K562 (cell line): ENCODE measurements around the gene SLC25A33. TPM values are rescaled to one million over a fixed set of nuclear protein-coding genes. Genes with fewer than 3 reads are reported as not detected.

Experiments
- CBX1 ChIP-seq: sonication (generic); IDR thresholded peaks from 2 replicates; pipeline ENCODE4 v1.6.1; 2016; ENCODE audit warnings: antibody characterized with exemption, low read depth, mild to moderate bottlenecking
- CHD2 ChIP-seq: IDR thresholded peaks from 2 replicates; pipeline ENCODE4 v1.6.1; 2011; ENCODE audit warnings: low read depth, low read length
- DMBX1 ChIP-seq: fragments of 250-450 bp; sonication (Bioruptor Pico); IDR thresholded peaks from 2 replicates; pipeline ENCODE4 v1.8.0; 2022; ENCODE audit warnings: inconsistent platforms, mild to moderate bottlenecking, moderate library complexity, borderline replicate concordance
- HMGN3 ChIP-seq: IDR thresholded peaks from 2 replicates; pipeline ENCODE4 v1.6.1; 2011; ENCODE audit warnings: borderline replicate concordance, low read depth, mild to moderate bottlenecking, mixed read lengths, low read length; ENCODE audit not compliant: insufficient read length; ENCODE audit errors: extremely low read depth
- ILF3 ChIP-seq: fragments of 450-650 bp; IDR thresholded peaks from 2 replicates; pipeline ENCODE4 v1.6.1; 2018; ENCODE audit warnings: antibody characterized with exemption, mild to moderate bottlenecking, moderate library complexity, borderline replicate concordance
- MCM7 ChIP-seq, 2 experiments: fragments of 450-650 bp; IDR thresholded peaks; 2 replicates each; pipeline ENCODE4 v1.6.1; 2016 to 2018
- POLR2H ChIP-seq: IDR thresholded peaks from 2 replicates; pipeline ENCODE4 v1.6.1; 2016; ENCODE audit warnings: missing genetic modification characterization, low read depth, mild to moderate bottlenecking, control low read depth, missing compliant biosample characterization, moderate library complexity
- RFX1 ChIP-seq: fragments of 450-650 bp; IDR thresholded peaks from 2 replicates; pipeline ENCODE4 v1.6.1; 2016; ENCODE audit warnings: mild to moderate bottlenecking, moderate library complexity
- SREBF1 ChIP-seq: fragments of 150-350 bp; IDR thresholded peaks from 2 replicates; pipeline ENCODE4 v1.6.1; 2014; ENCODE audit warnings: antibody characterized with exemption, low read depth, low read length, borderline replicate concordance
- ZBTB1 ChIP-seq: sonication (generic); formaldehyde crosslinking; IDR thresholded peaks from 2 replicates; pipeline ENCODE4 v1.8.1; 2023; ENCODE audit warnings: missing genetic modification reagents, low read depth, mild to moderate bottlenecking, borderline replicate concordance
- ZNF76 ChIP-seq: fragments of 250-450 bp; sonication (Bioruptor Pico); IDR thresholded peaks from 2 replicates; pipeline ENCODE4 v1.4.0; 2020; ENCODE audit warnings: mild to moderate bottlenecking, moderate library complexity, borderline replicate concordance
- polyA plus RNA-seq, 8 experiments: library from polyadenylated mRNA; depleted of rRNA in 4 of 8; stranded (reverse) in 5 of 8; unstranded in 3 of 8; fragments of >200 nt; fragmentation: Nextera tagmentation in 2 of 8; fragmentation: Illumina TruSeq in 1 of 8; extraction: Ambion mirVana in 2 of 8; extraction: Trizol in 1 of 8; gene quantifications; 2 replicates each; pipeline versions ENCODE4 v1.2.1 to v1.2.3, GENCODE V29; 2011 to 2014; ENCODE audit warnings: inconsistent platforms in 1 of 8, missing spikeins in 1 of 8
- total RNA-seq, 7 experiments: library from RNA; depleted of rRNA in 6 of 7; stranded (reverse); fragments of >200 nt in 6 of 7; fragmentation: Illumina TruSeq in 2 of 7; extraction: Trizol in 2 of 7; gene quantifications; 2 replicates each; pipeline versions ENCODE4 v1.2.1 to v1.2.3, GENCODE V29; 2011 to 2021; ENCODE audit warnings: low replicate concordance in 1 of 7
- TF ChIP-seq, protein P1 (sequence below): fragments of 250-450 bp; sonication (Bioruptor Pico); IDR thresholded peaks from 2 replicates; pipeline ENCODE4 v1.8.0; 2021; ENCODE audit warnings: borderline replicate concordance, mild to moderate bottlenecking, moderate library complexity; ENCODE audit not compliant: poor library complexity, severe bottlenecking
- TF ChIP-seq, protein P2 (sequence below): IDR thresholded peaks from 2 replicates; pipeline ENCODE4 v1.6.1; 2011; ENCODE audit warnings: borderline replicate concordance, low read depth, mild to moderate bottlenecking, moderate library complexity, low read length; ENCODE audit not compliant: insufficient read depth, poor library complexity, severe bottlenecking
- TF ChIP-seq, protein P3 (sequence below): sonication (generic); formaldehyde crosslinking; IDR thresholded peaks from 2 replicates; pipeline ENCODE4 v1.9.0; 2022; ENCODE audit warnings: mild to moderate bottlenecking, missing genetic modification reagents
- TF ChIP-seq, protein P4 (sequence below): sonication (generic); formaldehyde crosslinking; IDR thresholded peaks from 2 replicates; pipeline ENCODE4 v1.8.0; 2022; ENCODE audit warnings: mild to moderate bottlenecking, missing genetic modification reagents
- TF ChIP-seq, protein P5 (sequence below): sonication (generic); formaldehyde crosslinking; IDR thresholded peaks from 2 replicates; pipeline ENCODE4 v1.8.0; 2022; ENCODE audit warnings: mild to moderate bottlenecking, missing genetic modification reagents
- TF ChIP-seq, protein P6 (sequence below): fragments of 450-650 bp; conservative IDR thresholded peaks from 2 replicates; pipeline ENCODE4 v1.6.1; 2016; ENCODE audit warnings: missing genetic modification characterization, low read depth, mild to moderate bottlenecking, missing compliant biosample characterization, moderate library complexity
- TF ChIP-seq, protein P7 (sequence below): fragments of 450-650 bp; formaldehyde crosslinking; IDR thresholded peaks from 2 replicates; pipeline ENCODE4 v1.4.0; 2020; ENCODE audit warnings: mild to moderate bottlenecking, moderate library complexity

Gene SLC25A33
- total and polyA plus RNA-seq, 9 of the 15 experiments (the other 6 are each of a cell fraction or from before 2014, with no cell fraction given): 3.2 to 23.5 (median 17.5) TPM

DNA sequence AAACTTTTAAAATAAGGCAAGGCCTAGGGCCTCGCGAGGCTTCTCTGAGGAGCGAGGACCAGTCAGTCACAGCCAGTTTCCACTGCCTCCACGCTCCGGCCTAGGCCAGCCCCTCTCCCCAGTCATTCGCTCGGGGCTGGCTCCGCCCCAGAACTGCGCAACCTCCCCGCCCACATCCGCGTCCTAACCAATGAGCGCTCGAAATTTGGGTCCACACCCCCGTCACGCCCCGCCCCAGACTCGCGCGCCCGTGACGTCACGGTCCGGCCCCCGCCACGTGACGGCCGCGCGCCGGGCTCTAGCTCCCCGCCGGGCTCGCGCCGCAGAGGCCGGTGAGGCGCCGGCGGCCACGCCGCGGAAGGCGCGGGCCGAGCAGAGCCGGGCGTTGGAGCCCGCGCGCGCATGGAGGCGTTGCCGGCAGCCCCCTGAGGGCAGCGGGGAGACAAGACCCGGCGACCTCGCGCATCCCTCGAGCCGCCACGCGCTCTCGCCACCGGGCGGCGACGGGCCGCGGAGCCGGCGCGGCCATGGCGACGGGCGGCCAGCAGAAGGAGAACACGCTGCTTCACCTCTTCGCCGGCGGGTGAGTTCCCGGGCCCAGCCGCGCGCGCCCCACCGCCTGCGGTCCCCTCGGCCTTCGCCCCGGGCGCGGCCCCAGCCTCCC lies at the start of gene SLC25A33 (continued):
- TF ChIP-seq ILF3 (peak; percentile 79; the same call in 1 of the 2 replicates), POLR2H (peak; percentile 85), RFX1 (no peak), CBX1 (no peak), MCM7 (IDR thresholded peaks at IDR 0.05) (no peak), DMBX1 (CRISPR knock-in tag) (peak; percentile 51), SREBF1 (0 out of 2 replicates have a peak, but pooled peaks have one; percentile 25), ZBTB1 (CRISPR knock-in tag) (no peak; the same call in 1 of the 2 replicates), ZNF76 (CRISPR knock-in tag) (no peak), CHD2 (peak; percentile 96), HMGN3 (peak; percentile 92)
- TF ChIP-seq, protein P1, sequence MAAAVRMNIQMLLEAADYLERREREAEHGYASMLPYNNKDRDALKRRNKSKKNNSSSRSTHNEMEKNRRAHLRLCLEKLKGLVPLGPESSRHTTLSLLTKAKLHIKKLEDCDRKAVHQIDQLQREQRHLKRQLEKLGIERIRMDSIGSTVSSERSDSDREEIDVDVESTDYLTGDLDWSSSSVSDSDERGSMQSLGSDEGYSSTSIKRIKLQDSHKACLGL: peak; percentile 55
- TF ChIP-seq, protein P2, sequence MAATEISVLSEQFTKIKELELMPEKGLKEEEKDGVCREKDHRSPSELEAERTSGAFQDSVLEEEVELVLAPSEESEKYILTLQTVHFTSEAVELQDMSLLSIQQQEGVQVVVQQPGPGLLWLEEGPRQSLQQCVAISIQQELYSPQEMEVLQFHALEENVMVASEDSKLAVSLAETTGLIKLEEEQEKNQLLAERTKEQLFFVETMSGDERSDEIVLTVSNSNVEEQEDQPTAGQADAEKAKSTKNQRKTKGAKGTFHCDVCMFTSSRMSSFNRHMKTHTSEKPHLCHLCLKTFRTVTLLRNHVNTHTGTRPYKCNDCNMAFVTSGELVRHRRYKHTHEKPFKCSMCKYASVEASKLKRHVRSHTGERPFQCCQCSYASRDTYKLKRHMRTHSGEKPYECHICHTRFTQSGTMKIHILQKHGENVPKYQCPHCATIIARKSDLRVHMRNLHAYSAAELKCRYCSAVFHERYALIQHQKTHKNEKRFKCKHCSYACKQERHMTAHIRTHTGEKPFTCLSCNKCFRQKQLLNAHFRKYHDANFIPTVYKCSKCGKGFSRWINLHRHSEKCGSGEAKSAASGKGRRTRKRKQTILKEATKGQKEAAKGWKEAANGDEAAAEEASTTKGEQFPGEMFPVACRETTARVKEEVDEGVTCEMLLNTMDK: no peak
- TF ChIP-seq, protein P3, sequence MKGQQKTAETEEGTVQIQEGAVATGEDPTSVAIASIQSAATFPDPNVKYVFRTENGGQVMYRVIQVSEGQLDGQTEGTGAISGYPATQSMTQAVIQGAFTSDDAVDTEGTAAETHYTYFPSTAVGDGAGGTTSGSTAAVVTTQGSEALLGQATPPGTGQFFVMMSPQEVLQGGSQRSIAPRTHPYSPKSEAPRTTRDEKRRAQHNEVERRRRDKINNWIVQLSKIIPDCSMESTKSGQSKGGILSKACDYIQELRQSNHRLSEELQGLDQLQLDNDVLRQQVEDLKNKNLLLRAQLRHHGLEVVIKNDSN (CRISPR knock-in tag): peak; percentile 91
- TF ChIP-seq, protein P4, sequence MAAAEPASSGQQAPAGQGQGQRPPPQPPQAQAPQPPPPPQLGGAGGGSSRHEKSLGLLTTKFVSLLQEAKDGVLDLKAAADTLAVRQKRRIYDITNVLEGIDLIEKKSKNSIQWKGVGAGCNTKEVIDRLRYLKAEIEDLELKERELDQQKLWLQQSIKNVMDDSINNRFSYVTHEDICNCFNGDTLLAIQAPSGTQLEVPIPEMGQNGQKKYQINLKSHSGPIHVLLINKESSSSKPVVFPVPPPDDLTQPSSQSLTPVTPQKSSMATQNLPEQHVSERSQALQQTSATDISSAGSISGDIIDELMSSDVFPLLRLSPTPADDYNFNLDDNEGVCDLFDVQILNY (CRISPR knock-in tag): peak; percentile 29; the same call in 1 of the 2 replicates
- TF ChIP-seq, protein P5, sequence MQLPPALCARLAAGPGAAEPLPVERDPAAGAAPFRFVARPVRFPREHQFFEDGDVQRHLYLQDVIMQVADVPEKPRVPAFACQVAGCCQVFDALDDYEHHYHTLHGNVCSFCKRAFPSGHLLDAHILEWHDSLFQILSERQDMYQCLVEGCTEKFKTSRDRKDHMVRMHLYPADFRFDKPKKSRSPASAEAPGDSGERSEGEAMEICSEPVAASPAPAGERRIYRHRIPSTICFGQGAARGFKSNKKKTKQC (CRISPR knock-in tag): peak; percentile 25
- TF ChIP-seq, protein P6, sequence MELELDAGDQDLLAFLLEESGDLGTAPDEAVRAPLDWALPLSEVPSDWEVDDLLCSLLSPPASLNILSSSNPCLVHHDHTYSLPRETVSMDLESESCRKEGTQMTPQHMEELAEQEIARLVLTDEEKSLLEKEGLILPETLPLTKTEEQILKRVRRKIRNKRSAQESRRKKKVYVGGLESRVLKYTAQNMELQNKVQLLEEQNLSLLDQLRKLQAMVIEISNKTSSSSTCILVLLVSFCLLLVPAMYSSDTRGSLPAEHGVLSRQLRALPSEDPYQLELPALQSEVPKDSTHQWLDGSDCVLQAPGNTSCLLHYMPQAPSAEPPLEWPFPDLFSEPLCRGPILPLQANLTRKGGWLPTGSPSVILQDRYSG (tag): no peak
- TF ChIP-seq, protein P7, sequence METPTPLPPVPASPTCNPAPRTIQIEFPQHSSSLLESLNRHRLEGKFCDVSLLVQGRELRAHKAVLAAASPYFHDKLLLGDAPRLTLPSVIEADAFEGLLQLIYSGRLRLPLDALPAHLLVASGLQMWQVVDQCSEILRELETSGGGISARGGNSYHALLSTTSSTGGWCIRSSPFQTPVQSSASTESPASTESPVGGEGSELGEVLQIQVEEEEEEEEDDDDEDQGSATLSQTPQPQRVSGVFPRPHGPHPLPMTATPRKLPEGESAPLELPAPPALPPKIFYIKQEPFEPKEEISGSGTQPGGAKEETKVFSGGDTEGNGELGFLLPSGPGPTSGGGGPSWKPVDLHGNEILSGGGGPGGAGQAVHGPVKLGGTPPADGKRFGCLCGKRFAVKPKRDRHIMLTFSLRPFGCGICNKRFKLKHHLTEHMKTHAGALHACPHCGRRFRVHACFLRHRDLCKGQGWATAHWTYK (CRISPR knock-in tag): peak; percentile 69
